Endometrial microvascular endothelial cells (primary cell): Measurements from ENCODE around the gene MRPS6. TPM values are rescaled to one million over a fixed set of nuclear protein-coding genes. Genes with fewer than 3 reads are reported as not detected.

ENCODE experiments used
- in situ Hi-C: cut with HindIII; loops from 2 replicates; pipeline ENCODE4 v1.10.0; 2017; ENCODE audit warnings: low sequenced_read_pairs, low pct_unique_long_range_greater_than_20kb; ENCODE audit errors: inconsistent ontology term
- total RNA-seq: library from RNA; depleted of rRNA; stranded (reverse); fragments of >200 nt; gene quantifications from one replicate; pipeline ENCODE4 v1.2.3, GENCODE V29; 2015; ENCODE audit errors: inconsistent ontology term

The MRPS6 gene
- total RNA-seq, 1 donor from 2014 or later = 17.5 TPM

DNA sequence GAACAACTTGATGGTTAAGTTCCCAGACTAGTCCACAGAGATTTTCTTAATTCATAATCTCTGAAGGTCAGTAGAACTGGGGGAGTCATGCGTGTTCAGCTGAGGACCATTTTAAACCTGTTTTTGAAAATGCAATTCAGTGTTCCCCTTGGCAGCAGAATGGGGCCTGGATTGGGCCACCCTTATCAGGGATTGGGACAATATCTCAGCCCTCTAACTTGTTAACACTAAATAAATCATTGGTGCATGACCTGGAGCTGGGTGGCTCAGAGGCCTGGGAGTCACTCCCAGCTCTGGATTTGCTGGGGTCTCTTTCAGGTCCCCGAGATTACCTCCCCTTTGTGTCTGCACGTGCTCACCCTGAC lies 55.3 kb downstream of the MRPS6 start:
- in situ Hi-C loops = no loop called here

DNA sequence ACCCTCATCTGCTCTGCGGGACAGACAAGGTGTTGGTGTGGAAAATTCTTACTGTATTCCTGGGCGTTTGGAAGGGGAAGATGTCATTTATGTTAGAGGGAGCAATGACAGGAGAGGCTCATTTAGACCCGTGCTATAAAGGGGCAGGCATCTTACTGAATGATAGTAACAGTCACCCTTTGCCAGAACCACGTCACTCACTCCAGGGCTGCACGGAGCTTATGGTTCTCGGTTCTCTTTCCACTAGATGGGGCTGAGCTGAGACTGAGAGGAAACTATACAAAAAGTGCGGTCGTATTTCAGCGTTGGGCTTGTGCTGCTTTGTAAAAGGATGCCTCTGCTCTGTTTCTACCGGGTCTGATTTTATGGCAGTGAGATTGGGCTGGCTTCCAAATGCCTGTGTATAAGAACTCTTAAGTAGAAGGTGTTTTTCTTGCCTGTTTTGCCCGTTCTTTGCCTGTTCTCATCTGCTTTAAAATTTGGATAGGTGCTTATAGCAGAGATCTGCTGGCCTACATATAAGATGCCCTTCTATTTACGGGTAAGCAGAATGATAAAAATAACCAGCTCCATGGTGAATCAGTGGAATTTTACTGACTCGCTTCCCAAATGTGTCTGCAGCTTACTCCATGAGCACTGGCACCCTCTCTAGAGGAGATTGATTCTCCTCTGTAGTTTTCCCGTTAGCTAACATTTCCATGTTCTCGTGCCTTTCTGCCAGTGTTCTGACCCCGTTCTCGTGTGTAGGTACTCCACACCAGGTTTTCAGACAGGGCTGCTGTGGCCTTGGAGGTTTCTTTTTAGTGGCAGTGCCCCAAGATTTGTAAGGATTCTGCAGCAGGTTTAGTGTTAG lies 55.9 kb downstream of the MRPS6 start:
- in situ Hi-C loops = no loop called here

DNA sequence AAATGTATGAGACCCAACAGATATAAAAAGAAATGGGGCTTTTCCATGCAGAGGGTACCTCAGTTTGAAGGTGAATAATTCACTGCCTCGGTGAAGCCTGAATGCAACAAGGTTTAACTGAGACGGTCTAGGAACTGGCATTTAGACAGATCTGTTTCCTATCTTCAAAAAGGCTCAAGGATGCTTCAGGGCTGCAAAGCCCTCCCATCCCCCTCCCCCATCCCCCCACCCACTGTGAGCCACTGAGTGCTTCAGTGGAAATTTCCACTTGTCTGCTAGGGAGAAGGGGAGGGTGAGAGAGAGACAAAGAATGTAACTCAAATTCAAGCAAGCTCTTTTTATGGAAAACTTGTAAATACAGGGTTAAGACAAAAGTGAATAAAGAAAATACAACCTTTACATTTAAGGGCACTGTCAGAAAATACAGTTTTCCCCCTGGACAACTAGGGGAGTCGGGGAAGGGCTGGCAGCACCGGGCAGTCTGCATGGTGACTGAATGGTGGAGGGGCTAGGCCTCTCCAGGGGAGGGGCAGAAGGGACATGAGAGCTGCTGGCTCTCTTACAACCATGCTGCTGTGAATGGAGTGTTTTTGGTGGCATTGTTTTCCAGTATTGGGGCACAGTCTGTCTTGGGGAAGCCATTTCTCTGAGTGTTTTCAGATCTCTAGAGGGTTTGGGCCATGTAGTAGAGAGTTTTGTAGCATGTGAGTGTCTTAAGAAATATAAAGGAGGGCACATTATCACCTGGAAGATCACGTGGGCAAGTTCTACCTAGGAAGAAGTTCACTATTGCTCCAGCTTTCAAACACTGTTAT lies 56.7 kb downstream of the MRPS6 start:
- in situ Hi-C loops = no loop called here

DNA sequence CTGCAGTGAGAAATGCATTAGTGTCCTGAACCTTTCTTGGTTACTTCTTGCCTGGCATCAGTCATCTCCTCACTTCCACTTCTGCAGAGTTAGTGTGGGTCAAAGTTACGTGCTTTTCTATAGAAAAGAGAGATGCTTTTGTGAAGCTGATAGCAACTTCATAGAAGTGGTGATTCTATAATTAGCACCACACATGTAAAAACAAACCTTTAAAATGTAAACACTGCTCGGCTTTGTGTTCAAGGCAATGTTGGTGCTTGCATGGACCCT lies 57.3 kb downstream of the MRPS6 start:
- in situ Hi-C loops = no loop called here

DNA sequence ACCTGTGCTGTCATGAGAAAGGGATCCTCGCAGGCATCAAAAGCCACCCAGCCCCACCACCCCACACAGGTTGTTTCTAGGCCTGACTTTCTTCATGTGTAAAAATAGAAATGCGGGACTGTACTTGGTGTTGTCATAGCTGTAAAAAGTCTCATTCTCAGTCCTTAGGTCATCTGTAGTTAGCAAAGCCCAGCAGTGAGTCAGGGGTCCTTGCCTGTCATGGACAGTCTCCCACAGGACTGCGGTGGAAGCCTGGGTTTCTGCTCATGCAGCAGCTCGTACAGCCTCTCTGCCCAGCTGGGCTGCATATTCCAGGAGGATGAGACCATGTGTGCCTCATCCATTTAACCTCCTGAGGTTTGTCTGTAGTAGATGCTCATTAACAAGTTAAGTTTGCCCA lies 58.2 kb downstream of the MRPS6 start:
- in situ Hi-C loops = no loop called here

DNA sequence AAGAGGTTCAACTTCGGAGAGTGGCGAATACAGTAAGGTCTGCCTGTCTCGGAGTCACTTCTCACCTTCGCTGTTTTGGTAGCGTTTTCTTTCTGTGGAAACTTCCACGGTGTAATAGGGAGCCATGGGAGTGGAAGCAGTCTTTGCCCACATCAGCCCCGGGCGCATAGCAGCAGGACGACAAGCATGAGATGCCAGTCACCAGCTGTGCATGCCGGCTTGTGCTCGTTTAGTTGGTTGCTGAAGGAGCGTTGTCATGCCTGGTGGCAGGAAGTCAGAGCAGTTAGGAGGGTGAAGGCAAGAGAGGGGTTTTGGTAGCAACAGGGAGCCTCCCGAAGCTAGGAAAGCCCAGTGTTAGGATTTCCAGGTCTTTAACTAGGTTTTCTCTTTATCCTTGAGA lies 58.8 kb downstream of the MRPS6 start:
- in situ Hi-C loops = no loop called here

DNA sequence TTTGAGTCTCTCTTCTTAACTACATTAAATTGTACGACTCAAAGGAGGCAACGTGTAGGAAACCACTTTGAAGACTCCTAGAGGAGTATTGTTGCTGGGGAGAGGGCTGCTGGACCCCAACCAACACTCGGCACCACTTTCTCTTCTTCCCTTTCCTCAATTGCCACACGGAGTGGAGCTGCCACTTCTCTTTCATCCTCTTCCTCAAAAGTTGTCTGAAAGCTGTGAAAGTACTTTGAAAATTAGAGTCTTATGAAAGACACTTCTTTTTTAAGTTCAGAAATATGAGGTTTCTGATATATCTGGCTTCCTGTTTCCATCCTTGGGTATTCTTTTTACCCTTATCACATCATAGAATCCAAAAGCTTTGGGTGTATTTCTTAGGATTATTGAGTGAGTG lies 59.5 kb downstream of the MRPS6 start:
- in situ Hi-C loops = no loop called here

DNA sequence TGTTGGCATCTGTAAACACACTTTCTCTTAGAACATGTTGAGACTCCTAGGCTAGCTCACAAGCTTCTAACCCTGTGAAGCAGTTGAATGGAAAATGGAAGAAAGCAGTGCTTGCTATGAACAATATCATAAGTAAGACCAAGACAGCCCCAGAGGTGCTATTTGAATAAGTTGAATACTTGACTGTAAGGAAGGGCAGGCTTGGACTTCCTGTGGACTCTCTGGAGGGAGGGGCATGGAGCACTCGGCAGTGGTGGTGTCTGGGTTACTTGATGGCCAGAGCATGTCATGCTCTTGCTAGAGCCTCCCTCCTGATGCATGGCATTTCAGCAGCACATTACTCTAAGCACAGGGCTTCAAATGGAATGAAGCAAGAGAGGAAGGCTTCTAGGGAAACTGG lies 60.0 kb downstream of the MRPS6 start:
- in situ Hi-C loops = no loop called here

DNA sequence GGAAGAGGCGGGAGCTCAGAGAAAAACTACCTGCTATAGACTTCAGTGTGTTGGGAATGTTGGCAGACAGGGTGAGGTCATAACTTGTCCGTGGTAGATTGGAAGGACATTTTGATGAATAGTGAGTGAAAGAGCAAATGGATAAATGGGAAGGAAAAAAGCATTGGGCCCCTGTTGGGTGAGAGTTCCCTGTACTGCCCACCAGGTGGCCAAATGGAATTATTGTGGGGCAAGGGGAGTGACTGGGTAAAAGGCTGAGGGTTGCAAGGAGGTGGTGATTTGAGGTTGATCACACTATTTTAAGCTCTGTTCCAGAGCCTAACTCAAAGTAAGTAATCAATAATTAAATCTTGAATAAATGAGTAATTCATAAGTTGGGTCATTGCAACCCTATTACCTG lies 60.4 kb downstream of the MRPS6 start:
- in situ Hi-C loops = no loop called here

DNA sequence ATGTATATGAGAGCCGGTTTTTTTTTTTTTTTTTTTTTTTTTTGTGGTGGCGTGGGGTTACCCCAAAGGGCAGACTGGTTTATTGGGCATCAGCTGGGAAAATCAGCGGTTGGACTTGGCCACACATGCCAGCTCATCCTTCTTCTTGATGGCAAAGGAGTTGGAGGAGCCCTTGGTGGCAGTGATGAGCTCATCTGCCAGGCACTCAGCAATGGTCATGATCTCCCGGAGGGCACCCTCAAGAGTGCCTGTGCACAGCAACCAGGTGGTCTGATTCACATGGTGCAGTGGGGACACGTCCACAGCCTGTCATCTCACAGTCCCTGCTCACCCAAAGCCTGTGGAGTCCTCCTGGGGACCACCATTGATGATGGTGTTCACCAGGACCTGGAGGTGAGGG lies 62.0 kb downstream of the MRPS6 start:
- in situ Hi-C loops = no loop called here

DNA sequence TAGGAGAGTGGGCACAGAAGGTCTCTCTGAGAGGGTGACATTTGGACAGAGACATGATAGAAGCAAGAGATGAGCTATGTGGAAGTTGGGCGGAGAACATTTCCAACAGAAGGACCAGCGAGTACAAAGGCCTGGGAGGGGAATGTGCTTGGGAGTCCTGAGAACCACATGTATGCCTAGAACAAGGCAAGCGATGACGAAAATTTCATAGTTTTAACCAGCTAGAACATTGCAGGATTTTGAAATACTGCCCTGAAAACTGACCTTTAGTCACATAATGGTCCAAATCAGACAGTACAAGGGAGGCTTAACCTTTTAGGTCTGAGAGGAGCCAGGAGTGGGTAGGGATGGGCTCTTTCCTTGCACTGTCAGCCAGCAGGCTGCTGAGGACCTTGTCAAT lies 68.0 kb downstream of the MRPS6 start:
- in situ Hi-C loops = no loop called here

DNA sequence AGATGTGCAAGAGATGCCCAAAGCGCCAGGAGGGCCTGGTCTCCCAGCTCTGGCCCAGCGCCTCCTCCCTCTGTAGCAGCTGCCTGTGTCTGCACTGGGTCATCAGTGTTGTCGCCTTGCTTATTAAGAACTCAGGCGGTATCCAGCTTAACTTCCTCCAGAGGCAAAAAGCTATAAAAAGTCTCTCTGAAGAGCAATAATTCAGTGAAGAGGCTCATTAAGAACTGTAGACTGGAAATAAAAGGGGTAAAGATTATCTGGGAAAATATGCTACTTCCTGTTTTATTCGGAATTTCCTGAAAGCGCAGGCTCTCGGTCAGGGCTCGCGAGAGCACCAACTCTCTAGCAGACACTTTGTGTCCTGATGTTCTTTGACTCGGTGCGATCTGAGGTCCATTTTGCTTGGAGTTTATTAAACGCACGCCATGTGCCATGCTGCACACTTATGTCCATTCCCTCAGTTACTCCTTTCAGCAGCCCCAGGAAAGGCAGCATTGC lies 70.4 kb downstream of the MRPS6 start:
- in situ Hi-C loops = no loop called here

DNA sequence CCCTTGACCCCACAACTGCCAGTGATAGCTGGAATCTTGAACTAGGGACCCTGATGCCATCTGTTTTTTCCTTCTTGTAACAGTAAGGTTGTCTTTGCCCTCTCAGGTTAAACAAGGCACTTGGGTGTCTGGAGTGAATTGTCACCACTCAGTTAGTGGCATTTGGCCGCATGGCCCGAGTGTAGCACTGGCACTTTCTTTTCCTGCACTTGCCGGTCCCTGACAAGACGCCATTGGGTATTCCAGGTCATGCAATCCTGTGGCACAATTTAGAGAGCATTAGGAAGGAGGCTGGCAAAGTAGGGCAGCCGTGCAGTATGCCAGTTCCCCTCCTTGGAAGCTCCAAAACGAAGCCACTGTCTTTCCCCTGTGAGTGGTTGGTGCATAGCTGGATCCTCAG lies 70.8 kb downstream of the MRPS6 start:
- in situ Hi-C loops = no loop called here

DNA sequence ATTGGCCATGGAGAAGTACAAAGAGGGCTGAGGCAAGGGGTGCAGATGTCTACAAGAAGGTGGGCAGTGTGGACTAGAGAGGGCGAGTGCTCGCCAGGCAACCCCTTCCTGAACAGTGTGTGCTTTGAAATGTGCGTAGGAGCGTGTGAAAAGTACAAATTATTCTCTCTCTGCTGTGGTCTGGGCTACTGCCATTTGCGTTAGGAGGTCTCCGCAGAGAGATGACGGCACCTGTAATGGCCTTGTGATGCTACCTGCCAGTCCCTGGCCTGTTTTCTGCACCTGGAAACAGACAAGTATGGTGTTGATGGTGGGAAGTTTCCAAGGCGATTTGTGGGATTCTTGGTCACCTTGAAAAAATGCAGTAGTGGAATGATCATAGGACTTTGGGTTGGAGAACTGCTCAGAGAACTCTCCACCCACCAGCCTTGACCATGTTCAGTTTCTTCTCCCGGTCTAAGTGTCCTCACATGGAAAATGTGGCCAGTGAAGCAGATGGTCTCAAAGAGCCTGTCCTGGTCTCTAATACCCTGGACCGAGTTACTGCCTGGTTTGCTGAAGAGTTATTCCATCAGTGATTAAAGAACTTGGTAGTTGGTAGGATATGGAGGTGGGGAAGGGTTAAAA lies 74.5 kb downstream of the MRPS6 start:
- in situ Hi-C loops = no loop called here

DNA sequence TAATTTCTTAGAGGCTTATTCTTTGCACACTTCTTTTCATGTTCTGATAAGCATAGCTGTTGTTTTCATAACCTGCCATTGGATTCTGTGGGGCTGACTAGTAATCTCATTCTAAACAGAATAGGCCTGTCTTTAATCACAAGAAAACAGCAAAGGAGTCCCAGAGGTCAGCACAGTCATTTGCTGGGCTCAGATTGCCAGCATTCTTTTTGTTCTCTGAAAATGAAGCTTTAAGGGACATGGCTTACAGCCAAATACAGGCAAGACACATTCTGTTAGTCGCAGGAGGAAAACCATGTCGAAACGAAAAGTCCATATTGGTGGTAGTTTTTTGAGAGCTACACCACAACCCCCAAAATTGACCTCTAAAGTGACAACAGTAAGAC lies 75.0 kb downstream of the MRPS6 start:
- in situ Hi-C loops = no loop called here

DNA sequence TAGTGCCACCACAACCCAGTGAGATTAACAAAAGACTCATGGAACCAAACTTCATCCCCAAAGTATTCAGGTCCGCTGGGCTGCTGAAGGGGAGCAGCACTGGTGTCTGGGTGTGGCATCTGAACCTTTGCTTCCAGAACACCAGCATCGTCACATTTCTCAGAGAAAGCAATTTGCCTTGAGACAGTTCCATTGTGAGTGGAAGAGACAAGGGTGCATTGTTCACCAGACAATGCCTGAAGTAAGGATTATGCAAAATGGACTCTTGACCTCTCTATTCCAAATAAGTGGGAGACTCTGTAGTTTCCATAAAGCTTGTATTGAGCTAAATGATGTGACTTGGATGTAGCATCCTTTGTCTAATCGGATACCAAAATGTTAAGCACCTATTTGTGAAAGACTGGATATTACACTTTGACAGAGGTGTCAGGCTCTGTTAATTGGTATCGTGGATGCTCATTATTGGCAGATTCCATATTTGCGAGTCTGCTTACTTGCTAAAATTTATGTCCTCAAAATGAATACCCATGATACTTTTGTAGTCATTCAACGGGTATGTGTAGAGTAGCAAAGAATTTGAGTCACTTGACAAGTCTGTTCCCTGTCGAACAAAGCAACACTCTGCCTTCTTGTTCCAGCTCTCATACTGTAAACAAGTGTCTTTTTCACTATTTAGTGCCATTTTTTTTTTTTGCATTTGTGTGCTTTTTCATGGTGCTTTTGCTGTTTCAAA lies 75.6 kb downstream of the MRPS6 start:
- in situ Hi-C loops = no loop called here

DNA sequence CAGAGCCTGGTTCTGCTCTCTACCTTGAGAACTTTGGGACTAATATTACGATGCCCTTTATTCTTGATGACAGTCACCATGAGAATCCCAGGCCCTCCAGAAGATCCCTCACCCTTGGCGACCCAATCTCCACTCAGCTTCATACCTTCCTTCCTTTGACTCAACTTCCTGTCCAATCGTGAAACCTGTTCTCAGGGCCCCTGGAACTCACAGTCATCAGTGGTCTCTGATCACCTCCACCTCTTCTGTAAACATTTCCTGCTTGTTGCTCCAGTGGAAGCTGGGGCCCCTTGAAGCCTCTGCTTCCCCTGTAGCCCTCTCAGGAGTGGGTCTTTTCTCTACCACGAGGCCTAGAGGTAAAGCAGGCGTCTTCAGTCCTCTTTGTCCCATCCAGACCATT lies 79.1 kb downstream of the MRPS6 start:
- in situ Hi-C loops = no loop called here

DNA sequence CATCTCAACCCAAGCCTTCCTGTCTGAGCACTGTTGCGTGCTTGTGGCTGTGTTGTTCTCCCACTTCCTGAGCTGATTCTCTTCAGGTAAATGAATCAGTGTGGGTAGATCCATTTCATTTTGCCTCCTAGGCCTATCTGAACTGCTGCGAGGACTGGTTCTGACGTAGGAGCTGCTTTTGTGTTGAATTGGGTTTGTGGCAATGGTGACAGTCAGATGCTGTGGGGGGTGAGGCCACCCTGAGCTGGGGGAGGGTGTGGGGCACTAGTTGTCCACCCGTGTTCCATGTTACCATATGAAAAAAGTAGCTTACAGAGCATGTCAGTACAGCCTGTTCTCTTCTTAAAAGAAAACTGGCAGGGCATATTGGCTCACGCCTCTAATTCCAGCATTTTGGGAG lies 81.5 kb downstream of the MRPS6 start:
- in situ Hi-C loops = no loop called here

DNA sequence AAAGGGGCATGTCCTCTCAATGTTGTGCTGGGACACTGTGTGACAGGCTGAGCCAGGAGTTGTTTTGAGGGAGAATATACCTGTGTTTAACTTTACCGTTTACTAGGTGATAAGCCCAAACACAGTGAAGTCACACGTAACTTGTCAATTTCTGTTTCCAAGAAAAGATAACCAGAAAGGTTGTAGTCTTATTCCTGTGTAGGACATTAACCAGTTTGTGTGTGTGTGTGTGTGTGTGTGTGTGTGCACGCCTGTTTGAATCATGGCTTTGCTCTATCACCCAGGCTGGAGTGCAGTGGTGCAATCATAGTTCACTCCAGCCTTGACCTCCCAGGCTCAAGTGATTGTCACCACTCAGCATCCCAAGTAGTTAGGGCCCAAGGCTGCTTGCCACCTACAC lies 83.6 kb downstream of the MRPS6 start:
- in situ Hi-C loops = no loop called here
